Colonic mucosa (tissue), 4 donors: Measurements from ENCODE around the gene FEM1B. TPM values are rescaled to one million over a fixed set of nuclear protein-coding genes. Genes with fewer than 3 reads are reported as not detected.

ENCODE experiments used
- DNase-seq: peaks from one replicate; pipeline ENCODE4 v3.0.0-alpha.2; 2020
- H3K27ac ChIP-seq: fragments of 200-600 bp; one replicate; pipeline ENCODE4 v1.8.0; 2021
- H3K27me3 ChIP-seq: fragments of 200-600 bp; one replicate; pipeline ENCODE4 v1.8.0; 2021
- H3K36me3 ChIP-seq: fragments of 200-600 bp; one replicate; pipeline ENCODE4 v1.8.0; 2021
- H3K4me1 ChIP-seq: fragments of 200-600 bp; one replicate; pipeline ENCODE4 v1.8.0; 2021; ENCODE audit warnings: mild to moderate bottlenecking
- H3K4me3 ChIP-seq: fragments of 200-600 bp; one replicate; pipeline ENCODE4 v1.8.0; 2021
- H3K9ac ChIP-seq, 2 donors: one replicate each; pipeline ENCODE4 v1.7.0; 2013; ENCODE audit warnings: control low read depth in 2 of 2, low read depth in 2 of 2, low read length in 2 of 2
- H3K9me3 ChIP-seq: fragments of 200-600 bp; one replicate; pipeline ENCODE4 v1.8.0; 2021
- CTCF ChIP-seq: fragments of 200-600 bp; IDR thresholded peaks from one replicate; pipeline ENCODE4 v1.8.0; 2022; ENCODE audit warnings: antibody characterized with exemption, mild to moderate bottlenecking
- intact Hi-C: fragments of 100-400 bp; cut with DNase I; formaldehyde crosslinking; loops from one replicate; pipeline ENCODE4 v1.14.1; 2022
- total RNA-seq, 2 donors: library from RNA; stranded (reverse); fragmentation: NEBNext Ultra II Directional in 1 of 2; extraction: Animal tissue kit (Norgen Biotek cat#: 25700) in 1 of 2; gene quantifications; one replicate each; pipeline ENCODE4 v1.2.1, GENCODE V29; 2021
- donor health status: healthy.
- donor health status: DM: no; HTN: no; CAD: no.
- donor health status: DM: no; HTN: no; CAD: no.

The FEM1B gene
- total RNA-seq, 2 donors from 2014 or later, result 34.4 to 52.4 TPM

GRCh38 chr15:68281008-68281407 lies 3.5 kb downstream of the FEM1B start:
- Histone ChIP-seq H3K27ac (peak overlapping the region; percentile 10), H3K9ac (peak overlapping the region in 1 of 2 donors; percentile 26), H3K9me3 (no peaks in the 10 kb centered on the region), H3K36me3 (no peaks in the 10 kb centered on the region), H3K4me1 (peaks cover 10% of the 10 kb centered on the region), H3K4me3 (no peak overlapping the region), H3K27me3 (no peaks in the 10 kb centered on the region)
- no peak for DNase-seq
- TF ChIP-seq CTCF, result no peak
- intact Hi-C loops, result no loop called here

- Histone ChIP-seq H3K4me1 (peaks cover 5% of the 10 kb centered on the region), H3K9me3 (no peaks in the 10 kb centered on the region), H3K36me3 (no peaks in the 10 kb centered on the region), H3K27ac (no peak overlapping the region), H3K9ac (no peak overlapping the region), H3K27me3 (no peaks in the 10 kb centered on the region), H3K4me3 (no peak overlapping the region)
- DNase-seq, result no peak
- intact Hi-C loops, result no loop called here
- TF ChIP-seq CTCF, result no peak
Observed at GRCh38 chr15:68283401-68283800, 5.9 kb downstream of the FEM1B start.

- intact Hi-C loops, result no loop called here
- TF ChIP-seq CTCF, result no peak
- no peak overlapping the region for H3K27ac ChIP-seq
- H3K27me3 ChIP-seq, result no peaks in the 10 kb centered on the region
- no peak overlapping the region for H3K4me3 ChIP-seq
- peaks cover 5% of the 10 kb centered on the region for H3K4me1 ChIP-seq
- no peaks in the 10 kb centered on the region for H3K9me3 ChIP-seq
- DNase-seq, result no peak
- H3K36me3 ChIP-seq, result no peaks in the 10 kb centered on the region
- H3K9ac ChIP-seq, result no peak overlapping the region
Observed at GRCh38 chr15:68284616-68285258, 7.2 kb downstream of the FEM1B start.

- H3K9ac ChIP-seq, result no peak overlapping the region
- DNase-seq, result no peak
- no peak for TF ChIP-seq CTCF
- no peak overlapping the region for H3K27ac ChIP-seq
- no peaks in the 10 kb centered on the region for H3K27me3 ChIP-seq
- H3K4me1 ChIP-seq, result peaks cover 5% of the 10 kb centered on the region
- H3K4me3 ChIP-seq, result no peak overlapping the region
- H3K9me3 ChIP-seq, result no peaks in the 10 kb centered on the region
- peaks cover 6% of the 10 kb centered on the region for H3K36me3 ChIP-seq
- intact Hi-C loops, result no loop called here
Observed at GRCh38 chr15:68285259-68285980, 7.9 kb downstream of the FEM1B start.

GRCh38 chr15:68286256-68286655 lies 8.7 kb downstream of the FEM1B start:
- intact Hi-C loops, result no loop called here
- Histone ChIP-seq H3K9ac (no peak overlapping the region), H3K27ac (no peak overlapping the region), H3K4me3 (no peak overlapping the region), H3K9me3 (no peaks in the 10 kb centered on the region), H3K27me3 (no peaks in the 10 kb centered on the region), H3K36me3 (peaks cover 13% of the 10 kb centered on the region), H3K4me1 (no peaks in the 10 kb centered on the region)
- TF ChIP-seq CTCF, result no peak
- no peak for DNase-seq
